GOT3 (cell line): ENCODE data around the gene PTPRB.

ENCODE experiments used
- DNase-seq: peaks from one replicate; lab custom pipeline; 2025; ENCODE audit warnings: mixed read lengths; lab: John Stamatoyannopoulos, UW

The PTPRB gene

GRCh38 chr12:70592664-70593063, 44.6 kb downstream of the PTPRB start:
- no peak for DNase-seq

- no peak for DNase-seq
Observed at GRCh38 chr12:70590549-70591226, 46.5 kb downstream of the PTPRB start.

- DNase-seq: peak; percentile 82
Observed at GRCh38 chr12:70590051-70590450, 47.2 kb downstream of the PTPRB start.

- DNase-seq: no peak
Observed at GRCh38 chr12:70584332-70584731, 52.9 kb downstream of the PTPRB start.

- no peak for DNase-seq
Observed at GRCh38 chr12:70583251-70583650, 54.0 kb downstream of the PTPRB start.

- no peak for DNase-seq
Observed at GRCh38 chr12:70581208-70581607, 56.0 kb downstream of the PTPRB start.

- no peak for DNase-seq
Observed at GRCh38 chr12:70577283-70577634, 60.0 kb downstream of the PTPRB start.

GRCh38 chr12:70576341-70577282, 60.6 kb downstream of the PTPRB start:
- no peak for DNase-seq

- DNase-seq: no peak
Observed at GRCh38 chr12:70571705-70572268, 65.4 kb downstream of the PTPRB start.

GRCh38 chr12:70571029-70571428, 66.2 kb downstream of the PTPRB start:
- no peak for DNase-seq

- DNase-seq: no peak
Observed at GRCh38 chr12:70561550-70561949, 75.7 kb downstream of the PTPRB start.

- DNase-seq: no peak
Observed at GRCh38 chr12:70560671-70561070, 76.6 kb downstream of the PTPRB start.

GRCh38 chr12:70559390-70559789, 77.8 kb downstream of the PTPRB start:
- DNase-seq: no peak

- no peak for DNase-seq
Observed at GRCh38 chr12:70557583-70558191, 79.5 kb downstream of the PTPRB start.

- DNase-seq: no peak
Observed at GRCh38 chr12:70556179-70556869, 80.9 kb downstream of the PTPRB start.

- DNase-seq: no peak
Observed at GRCh38 chr12:70555081-70555480, 82.1 kb downstream of the PTPRB start.

GRCh38 chr12:70553391-70553859, 83.8 kb downstream of the PTPRB start:
- no peak for DNase-seq

GRCh38 chr12:70551731-70552130, 85.5 kb downstream of the PTPRB start:
- DNase-seq: no peak

- no peak for DNase-seq
Observed at GRCh38 chr12:70550180-70550577, 87.0 kb downstream of the PTPRB start.

GRCh38 chr12:70549340-70550179, 87.7 kb downstream of the PTPRB start:
- DNase-seq: no peak

GRCh38 chr12:70543444-70543843, 93.8 kb downstream of the PTPRB start:
- peak; percentile 77 for DNase-seq
